Right lobe of liver (tissue), 6 donors: ENCODE data around the gene WASHC4. TPM values are rescaled to one million over a fixed set of nuclear protein-coding genes. Genes with fewer than 3 reads are reported as not detected.

Experiments used
- ATAC-seq, 4 donors: fragments of 200-7000 bp; cut with Tn5 transposase; one replicate each; pipeline ENCODE4 v1.9.1; 2020; ENCODE audit warnings: mild to moderate bottlenecking in 4 of 4, moderate library complexity in 4 of 4
- DNase-seq, 3 donors: peaks; one replicate each; pipeline ENCODE4 v3.0.0-alpha.2; 2020
- H3K27ac ChIP-seq, 3 donors: fragments of 200-600 bp; one replicate each; pipeline ENCODE4 v1.8.0; 2022
- H3K27me3 ChIP-seq, 2 donors: fragments of 200-600 bp; one replicate each; pipeline ENCODE4 v1.8.0; 2022
- H3K36me3 ChIP-seq, 4 donors: fragments of 200-600 bp; sonication (generic) in 1 of 4; one replicate each; pipeline versions ENCODE4 v1.5.1 to v1.8.0; 2017 to 2022; ENCODE audit warnings: control low read depth in 1 of 4
- H3K4me1 ChIP-seq, 4 donors: fragments of 200-600 bp; sonication (generic) in 1 of 4; one replicate each; pipeline versions ENCODE4 v1.5.1 to v1.8.0; 2017 to 2022; ENCODE audit warnings: control low read depth in 1 of 4
- H3K4me3 ChIP-seq, 3 donors: fragments of 200-600 bp; one replicate each; pipeline ENCODE4 v1.8.0; 2022
- H3K9me3 ChIP-seq, 4 donors: fragments of 200-600 bp; sonication (generic) in 1 of 4; one replicate each; pipeline versions ENCODE4 v1.5.1 to v1.8.0; 2017 to 2022; ENCODE audit warnings: control low read depth in 1 of 4
- CTCF ChIP-seq, 4 donors: fragments of 200-600 bp in 3 of 4; fragments of 450-650 bp in 1 of 4; IDR thresholded peaks; one replicate each; pipeline versions ENCODE4 v1.5.1 to v1.8.0; 2016 to 2022; ENCODE audit warnings: antibody characterized with exemption in 4 of 4, mild to moderate bottlenecking in 2 of 4
- POLR2A ChIP-seq: fragments of 450-650 bp; IDR thresholded peaks from one replicate; pipeline ENCODE4 v1.6.1; 2017; ENCODE audit warnings: antibody characterized with exemption, mild to moderate bottlenecking
- WGBS: methylation state at CpG from one replicate; pipeline ENCODE4 v1.1.6; 2018; ENCODE audit warnings: low coverage, low lambda C conversion rate; ENCODE audit not compliant: insufficient coverage; ENCODE audit errors: missing lambda C conversion rate; 5-methylcytosine and 5-hydroxymethylcytosine counted together
- intact Hi-C, 2 donors: fragments of 100-400 bp; cut with DNase I; formaldehyde crosslinking; loops; one replicate each; pipeline versions ENCODE4 v1.11.2 to v1.14.1; 2022
- total RNA-seq, 6 experiments: library from RNA; depleted of rRNA in 2 of 6; stranded (reverse); fragments of >200 nt in 2 of 6; fragmentation: NEBNext Ultra II Directional in 3 of 6; extraction: Animal tissue kit (Norgen Biotek cat#: 25700) in 3 of 6; gene quantifications; one replicate each; pipeline versions ENCODE4 v1.1.0 to v1.2.4, GENCODE V29; 2016 to 2023
- donor health status: DM: no; HTN: yes; CAD: no.
- donor health status: DM: no; HTN: no; CAD: no.
- donor health status: DM: no; HTN: no; CAD: no.
- donor health status: DM: no; HTN: yes; CAD: no.
- donor health status: DM: no; HTN: yes; CAD: no.

WASHC4 gene
- total RNA-seq, 6 experiments from 2014 or later, result 24.4 to 51.4 (median 36.2) TPM

- H3K27ac ChIP-seq, result no peak overlapping the region
- H3K27me3 ChIP-seq, result no peaks in the 10 kb centered on the region
- intact Hi-C loops, result no loop called here
- peaks cover 0 to 23% (median 0%) of the 10 kb centered on the region in 4 donors for H3K4me1 ChIP-seq
- H3K4me3 ChIP-seq, result no peak overlapping the region
- peaks cover 0 to 51% (median 22%) of the 10 kb centered on the region in 4 donors for H3K36me3 ChIP-seq
- TF ChIP-seq CTCF (IDR thresholded peaks at IDR 0.05) (no peak), POLR2A (no peak)
- WGBS, result 41% methylated on average over 1 of the region's 1 CpG
- peak; percentile 22 to 51 (median 32) for ATAC-seq
- no peaks in the 10 kb centered on the region for H3K9me3 ChIP-seq
- DNase-seq, result no peak
Measured at GRCh38 chr12:105192624-105193225, 85.2 kb downstream of the WASHC4 start.

GRCh38 chr12:105194947-105195346, 87.4 kb downstream of the WASHC4 start:
- Histone ChIP-seq H3K27me3 (no peaks in the 10 kb centered on the region), H3K4me1 (peaks cover 0 to 23% (median 0%) of the 10 kb centered on the region in 4 donors), H3K36me3 (peaks cover 0 to 31% (median 9%) of the 10 kb centered on the region in 4 donors), H3K9me3 (no peaks in the 10 kb centered on the region), H3K27ac (peak overlapping the region in 2 of 3 donors; percentile 45 to 58), H3K4me3 (no peak overlapping the region)
- intact Hi-C loops, result no loop called here
- WGBS, result 36% methylated on average over 6 of the region's 6 CpGs
- DNase-seq, result no peak
- peak; percentile 78 to 88 (median 81) for ATAC-seq
- TF ChIP-seq CTCF (IDR thresholded peaks at IDR 0.05) (no peak), POLR2A (no peak)

GRCh38 chr12:105196090-105196489, 88.6 kb downstream of the WASHC4 start:
- DNase-seq, result no peak
- intact Hi-C loops, result no loop called here
- no peak for TF ChIP-seq CTCF (IDR thresholded peaks at IDR 0.05)
- TF ChIP-seq POLR2A, result no peak
- ATAC-seq, result no peak
- H3K36me3 ChIP-seq, result peaks cover 0 to 28% (median 6%) of the 10 kb centered on the region in 4 donors
- H3K9me3 ChIP-seq, result no peaks in the 10 kb centered on the region
- peak overlapping the region in 2 of 3 donors; percentile 45 to 58 for H3K27ac ChIP-seq
- no peaks in the 10 kb centered on the region for H3K27me3 ChIP-seq
- H3K4me1 ChIP-seq, result peaks cover 0 to 25% (median under 1%) of the 10 kb centered on the region in 4 donors
- H3K4me3 ChIP-seq, result no peak overlapping the region
- 91% methylated on average over 5 of the region's 6 CpGs for WGBS

DNA sequence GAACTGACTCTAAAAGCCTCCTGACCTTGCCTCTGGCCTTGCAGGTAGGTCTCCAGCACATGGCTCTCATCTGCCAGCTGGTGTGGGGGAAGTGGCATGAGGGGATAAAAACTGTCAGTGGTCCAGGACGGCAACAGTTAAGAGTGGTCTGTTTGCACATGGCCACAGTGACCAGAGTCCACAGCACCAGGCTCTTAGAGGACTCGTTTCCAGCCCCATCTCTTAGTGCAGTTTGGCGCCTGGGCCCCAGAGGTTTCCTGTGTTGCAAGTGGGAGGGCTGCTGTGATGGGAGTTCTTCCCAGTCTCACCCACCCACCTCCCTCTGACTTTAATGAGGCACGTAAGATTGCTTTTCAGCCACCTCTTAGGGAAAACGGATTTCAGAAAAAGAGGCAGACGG, 91.4 kb downstream of the WASHC4 start:
- Histone ChIP-seq H3K4me1 (peaks cover 0 to 26% (median 5%) of the 10 kb centered on the region in 4 donors), H3K27ac (no peak overlapping the region), H3K9me3 (no peaks in the 10 kb centered on the region), H3K27me3 (no peaks in the 10 kb centered on the region), H3K36me3 (peaks cover 0 to 29% (median 3%) of the 10 kb centered on the region in 4 donors), H3K4me3 (no peak overlapping the region)
- intact Hi-C loops, result no loop called here
- WGBS, result 76% methylated on average over 2 of the region's 6 CpGs
- no peak for TF ChIP-seq CTCF (IDR thresholded peaks at IDR 0.05)
- no peak for TF ChIP-seq POLR2A
- DNase-seq (no peak), ATAC-seq (no peak)
